ENCODE data around the gene APLP2.

- TF ChIP-seq, protein P1, sequence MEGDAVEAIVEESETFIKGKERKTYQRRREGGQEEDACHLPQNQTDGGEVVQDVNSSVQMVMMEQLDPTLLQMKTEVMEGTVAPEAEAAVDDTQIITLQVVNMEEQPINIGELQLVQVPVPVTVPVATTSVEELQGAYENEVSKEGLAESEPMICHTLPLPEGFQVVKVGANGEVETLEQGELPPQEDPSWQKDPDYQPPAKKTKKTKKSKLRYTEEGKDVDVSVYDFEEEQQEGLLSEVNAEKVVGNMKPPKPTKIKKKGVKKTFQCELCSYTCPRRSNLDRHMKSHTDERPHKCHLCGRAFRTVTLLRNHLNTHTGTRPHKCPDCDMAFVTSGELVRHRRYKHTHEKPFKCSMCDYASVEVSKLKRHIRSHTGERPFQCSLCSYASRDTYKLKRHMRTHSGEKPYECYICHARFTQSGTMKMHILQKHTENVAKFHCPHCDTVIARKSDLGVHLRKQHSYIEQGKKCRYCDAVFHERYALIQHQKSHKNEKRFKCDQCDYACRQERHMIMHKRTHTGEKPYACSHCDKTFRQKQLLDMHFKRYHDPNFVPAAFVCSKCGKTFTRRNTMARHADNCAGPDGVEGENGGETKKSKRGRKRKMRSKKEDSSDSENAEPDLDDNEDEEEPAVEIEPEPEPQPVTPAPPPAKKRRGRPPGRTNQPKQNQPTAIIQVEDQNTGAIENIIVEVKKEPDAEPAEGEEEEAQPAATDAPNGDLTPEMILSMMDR (IDR thresholded peaks at IDR 0.05; ENCODE audit: borderline replicate concordance, extremely low read depth, low read length, poor library complexity, severe bottlenecking): no peak
- TF ChIP-seq EZH2 (IDR thresholded peaks at IDR 0.05; ENCODE audit: borderline replicate concordance, low read depth, low read length, severe bottlenecking): no peak
Observed at GRCh38 chr11:130144861-130145281, 75.2 kb downstream of the APLP2 start.

Measured in DND-41 (cell line).